Measurements from ENCODE around the gene PCYOX1L.

Gene PCYOX1L

DNA sequence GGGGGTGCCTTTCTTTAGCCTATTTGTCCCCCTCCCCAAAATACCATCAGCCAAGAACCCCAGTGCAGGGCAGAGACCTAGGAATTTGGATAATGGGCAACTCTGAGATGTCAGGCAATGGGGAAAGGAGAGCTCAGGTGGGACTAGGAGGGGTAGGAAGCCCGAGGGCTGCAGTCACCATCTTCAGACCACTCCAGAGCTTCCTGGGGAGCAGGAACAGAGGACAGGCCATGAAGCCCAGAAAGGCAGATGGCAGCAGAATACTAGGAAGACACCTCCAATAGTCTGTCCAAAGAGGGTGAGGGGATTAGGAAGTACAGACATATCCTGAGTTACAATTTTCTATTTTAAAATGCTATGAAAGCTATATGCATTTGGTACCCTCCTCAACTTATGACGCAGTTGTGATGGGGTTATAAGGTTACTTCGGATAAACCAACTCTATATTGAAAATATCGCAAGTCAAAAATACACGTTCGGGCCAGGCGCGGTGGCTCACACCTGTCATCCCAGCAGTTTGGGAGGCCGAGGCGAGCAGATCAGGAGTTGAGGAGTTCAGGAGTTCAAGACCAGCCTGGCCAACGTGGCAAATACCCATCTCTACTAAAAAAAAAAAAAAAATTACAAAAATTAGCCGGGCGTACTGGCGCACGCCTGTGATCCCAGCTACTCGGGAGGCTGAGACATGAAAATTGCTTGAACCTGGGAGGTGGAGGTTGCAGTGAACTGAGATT, 55.8 kb downstream of the PCYOX1L start:
- TF ChIP-seq, protein P1, sequence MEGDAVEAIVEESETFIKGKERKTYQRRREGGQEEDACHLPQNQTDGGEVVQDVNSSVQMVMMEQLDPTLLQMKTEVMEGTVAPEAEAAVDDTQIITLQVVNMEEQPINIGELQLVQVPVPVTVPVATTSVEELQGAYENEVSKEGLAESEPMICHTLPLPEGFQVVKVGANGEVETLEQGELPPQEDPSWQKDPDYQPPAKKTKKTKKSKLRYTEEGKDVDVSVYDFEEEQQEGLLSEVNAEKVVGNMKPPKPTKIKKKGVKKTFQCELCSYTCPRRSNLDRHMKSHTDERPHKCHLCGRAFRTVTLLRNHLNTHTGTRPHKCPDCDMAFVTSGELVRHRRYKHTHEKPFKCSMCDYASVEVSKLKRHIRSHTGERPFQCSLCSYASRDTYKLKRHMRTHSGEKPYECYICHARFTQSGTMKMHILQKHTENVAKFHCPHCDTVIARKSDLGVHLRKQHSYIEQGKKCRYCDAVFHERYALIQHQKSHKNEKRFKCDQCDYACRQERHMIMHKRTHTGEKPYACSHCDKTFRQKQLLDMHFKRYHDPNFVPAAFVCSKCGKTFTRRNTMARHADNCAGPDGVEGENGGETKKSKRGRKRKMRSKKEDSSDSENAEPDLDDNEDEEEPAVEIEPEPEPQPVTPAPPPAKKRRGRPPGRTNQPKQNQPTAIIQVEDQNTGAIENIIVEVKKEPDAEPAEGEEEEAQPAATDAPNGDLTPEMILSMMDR (IDR thresholded peaks at IDR 0.05): no peak
- no peaks in the 10 kb centered on the region for H3K9me3 ChIP-seq
- H3K27me3 ChIP-seq: no peaks in the 10 kb centered on the region
- H3K36me3 ChIP-seq: no peaks in the 10 kb centered on the region
- H3K4me1 ChIP-seq (ENCODE audit: control insufficient read depth in 1 of 2, insufficient read depth in 1 of 2, low read depth in 1 of 2, low read length in 1 of 2): no peaks in the 10 kb centered on the region
- H3K4me3 ChIP-seq (ENCODE audit: low read depth in 1 of 2, low read length in 1 of 2): no peak overlapping the region
- H3K27ac ChIP-seq: no peak overlapping the region

DNA sequence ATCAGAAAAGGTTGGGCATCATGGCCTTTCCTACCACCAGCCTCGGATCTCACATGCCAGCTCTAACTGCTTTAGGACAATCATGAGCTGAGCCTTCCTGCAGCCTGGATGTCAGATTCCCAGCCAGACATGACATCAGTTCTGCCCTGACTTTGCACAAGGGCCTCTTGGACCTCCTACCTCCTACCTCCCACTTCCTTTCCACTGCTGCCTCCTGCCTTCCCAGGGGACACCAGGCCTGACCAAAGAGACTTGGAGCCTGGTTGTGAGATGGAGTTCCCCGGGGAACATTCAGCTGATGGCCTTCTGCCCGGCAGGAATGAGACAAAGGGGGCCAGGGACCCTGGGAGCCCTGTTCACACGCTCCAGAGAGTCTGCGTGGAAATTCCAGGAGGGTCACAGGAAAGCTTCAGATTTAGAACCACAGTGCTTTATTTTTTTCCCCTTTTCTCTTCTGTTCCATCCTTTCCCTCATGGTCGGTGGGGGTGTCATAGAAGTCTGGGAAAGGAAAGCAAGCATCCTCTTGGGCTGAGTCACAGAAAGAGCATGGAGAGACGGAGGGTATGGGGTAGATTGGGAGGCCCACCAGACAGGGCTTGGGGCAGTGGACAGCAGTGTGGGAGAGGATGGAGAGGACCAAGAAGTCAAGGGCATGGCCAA, 56.7 kb downstream of the PCYOX1L start:
- Histone ChIP-seq H3K4me1 (ENCODE audit: control insufficient read depth in 1 of 2, insufficient read depth in 1 of 2, low read depth in 1 of 2, low read length in 1 of 2) (no peaks in the 10 kb centered on the region), H3K27me3 (no peaks in the 10 kb centered on the region), H3K27ac (no peak overlapping the region), H3K36me3 (no peaks in the 10 kb centered on the region), H3K9me3 (no peaks in the 10 kb centered on the region), H3K4me3 (ENCODE audit: low read depth in 1 of 2, low read length in 1 of 2) (no peak overlapping the region)
- TF ChIP-seq, protein P1 (IDR thresholded peaks at IDR 0.05): no peak

DNA sequence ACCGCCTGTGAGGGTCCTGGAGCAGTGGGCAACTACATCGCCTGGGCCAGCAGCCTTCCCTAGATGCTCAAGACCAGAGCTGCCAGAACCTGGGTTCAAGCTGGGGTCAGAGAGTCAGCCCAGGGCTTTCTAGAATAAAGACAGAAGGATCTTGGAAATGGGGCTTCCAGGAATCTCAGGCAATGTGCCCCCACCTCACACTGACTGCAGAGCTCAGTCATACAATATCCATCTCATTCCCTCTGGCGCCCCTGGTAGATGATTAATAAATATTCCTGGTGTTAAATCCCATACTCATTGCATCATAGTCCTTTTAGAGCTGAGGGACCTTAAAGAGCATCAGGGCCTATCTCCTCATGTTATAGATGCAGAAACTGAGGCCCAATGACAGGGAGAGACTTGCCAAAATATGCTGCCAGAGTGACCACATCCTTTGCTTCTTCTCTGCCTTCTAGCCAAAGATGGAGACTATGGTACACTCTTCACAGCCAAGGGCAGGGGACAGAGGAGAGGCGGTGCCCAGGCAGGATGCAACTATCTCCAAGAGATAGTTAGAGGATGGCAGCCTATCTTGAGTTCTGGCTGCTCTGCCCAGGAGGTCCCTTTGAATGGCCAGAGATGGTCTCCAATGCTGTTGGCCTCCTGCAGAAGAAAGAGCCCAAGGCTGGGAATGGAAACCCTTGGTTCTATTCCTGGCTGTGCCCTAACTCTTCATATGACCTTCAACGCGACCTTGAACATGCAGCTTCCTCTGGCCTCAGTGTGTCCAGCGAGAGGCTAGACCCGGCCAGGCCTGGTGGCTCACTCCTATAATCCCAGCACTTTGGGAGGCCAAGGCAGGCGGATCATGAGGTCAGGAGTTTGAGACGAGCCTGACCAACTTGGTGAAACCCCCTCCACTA, 57.5 kb downstream of the PCYOX1L start:
- Histone ChIP-seq H3K36me3 (no peaks in the 10 kb centered on the region), H3K27ac (no peak overlapping the region), H3K4me3 (ENCODE audit: low read depth in 1 of 2, low read length in 1 of 2) (no peak overlapping the region), H3K9me3 (no peaks in the 10 kb centered on the region), H3K4me1 (ENCODE audit: control insufficient read depth in 1 of 2, insufficient read depth in 1 of 2, low read depth in 1 of 2, low read length in 1 of 2) (peaks cover 0 to 4% of the 10 kb centered on the region in 2 experiments), H3K27me3 (no peaks in the 10 kb centered on the region)
- TF ChIP-seq, protein P1 (IDR thresholded peaks at IDR 0.05): no peak

DNA sequence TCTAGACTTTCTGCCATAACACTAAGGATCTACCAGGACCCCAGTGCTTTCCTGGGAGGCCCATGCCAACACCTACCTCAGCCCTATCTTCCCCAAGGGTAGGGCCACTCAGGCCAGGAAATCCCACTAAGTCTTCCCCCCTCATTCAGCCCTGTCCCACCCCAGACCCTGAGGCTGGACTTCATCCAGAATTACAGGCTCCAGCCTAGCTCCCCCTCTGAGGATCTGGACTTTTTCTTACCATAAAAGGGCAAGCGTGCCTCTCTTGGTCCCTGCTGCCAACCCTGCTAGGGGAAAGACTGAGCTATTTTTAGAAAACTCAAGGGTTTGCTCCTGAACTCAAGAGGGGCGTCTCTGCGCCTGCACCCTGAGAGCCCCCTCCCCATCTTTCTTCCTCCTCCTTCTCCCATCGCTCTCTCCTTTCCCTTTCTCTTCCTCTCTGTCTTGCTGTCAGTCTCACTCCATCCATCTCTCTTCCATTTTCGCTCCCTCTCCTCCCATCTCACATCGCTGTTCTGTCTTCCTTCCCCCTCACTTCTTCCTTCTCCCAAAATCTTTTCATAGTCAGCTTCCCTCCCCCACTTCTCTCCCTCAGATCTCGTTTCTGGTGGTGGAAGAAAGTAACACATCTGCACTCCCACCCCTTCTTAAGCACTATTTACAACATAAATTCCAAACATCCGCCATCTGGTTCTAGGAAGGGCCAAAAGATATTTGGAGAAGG, 59.3 kb downstream of the PCYOX1L start:
- TF ChIP-seq, protein P1 (IDR thresholded peaks at IDR 0.05): no peak
- H3K4me1 ChIP-seq (ENCODE audit: control insufficient read depth in 1 of 2, insufficient read depth in 1 of 2, low read depth in 1 of 2, low read length in 1 of 2): peaks cover 17 to 21% of the 10 kb centered on the region in 2 experiments
- no peaks in the 10 kb centered on the region for H3K36me3 ChIP-seq
- H3K27ac ChIP-seq: no peak overlapping the region
- no peaks in the 10 kb centered on the region for H3K9me3 ChIP-seq
- H3K27me3 ChIP-seq: no peaks in the 10 kb centered on the region
- no peak overlapping the region for H3K4me3 ChIP-seq (ENCODE audit: low read depth in 1 of 2, low read length in 1 of 2)

Data from neutrophil (primary cell).